ENCODE results near the gene PTPRK.

DNA sequence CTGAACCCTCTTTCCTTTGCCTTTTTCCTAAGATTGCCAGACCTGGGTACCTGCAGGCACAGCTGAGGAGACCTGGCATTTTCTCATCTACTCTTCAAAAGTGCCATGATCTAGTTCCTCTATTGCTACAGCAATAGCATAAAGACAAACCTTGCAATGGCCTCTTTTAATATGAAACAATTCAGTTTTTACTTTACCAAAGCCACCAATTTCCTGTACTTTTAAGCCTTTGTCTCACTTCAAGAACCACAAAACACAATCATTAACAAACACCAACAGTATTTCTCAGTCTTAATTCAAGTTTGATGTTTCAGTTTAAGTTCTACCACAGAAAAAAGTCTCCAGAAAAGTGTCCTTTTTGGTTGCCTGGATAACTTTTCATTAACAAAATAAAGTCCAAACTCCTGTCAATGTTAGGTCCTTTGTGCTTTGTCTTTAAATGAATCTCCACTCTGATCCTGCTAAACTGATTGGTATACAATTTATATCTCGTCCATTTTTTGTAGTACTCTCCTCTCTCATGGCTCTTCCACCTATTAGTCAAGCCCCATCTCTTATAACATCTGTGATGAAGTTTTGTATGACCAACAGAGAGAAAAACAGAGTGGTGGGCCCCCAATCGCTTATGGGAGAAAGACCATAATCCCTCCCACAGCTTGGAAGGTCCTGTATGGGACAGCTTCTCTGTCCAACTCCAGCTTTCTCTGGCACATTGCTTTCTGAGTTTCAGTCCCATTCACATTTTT is 569.1 kb downstream of the PTPRK start:
- no peak for TF ChIP-seq EZH2phosphoT487 (IDR thresholded peaks at IDR 0.05; ENCODE audit: borderline replicate concordance, low read length)
- TF ChIP-seq CTCF (conservative IDR thresholded peaks at IDR 0.05; ENCODE audit: low read depth, low read length) = no peak

Measured in PC-3 (cell line).